HEK293 (cell line): ENCODE results near the gene CREB3.

Experiments used
- CTCF ChIA-PET: fragments of 350-600 bp; formaldehyde crosslinking; extraction: SDS; loops from one replicate; lab custom pipeline; 2021; ENCODE audit warnings: antibody characterized with exemption; lab: Yijun Ruan, JAX
- POLR2A ChIA-PET: fragments of 300-600 bp; formaldehyde crosslinking; extraction: SDS; loops from one replicate; lab custom pipeline; 2020; ENCODE audit warnings: antibody characterized with exemption, inconsistent platforms; lab: Yijun Ruan, JAX
- H3K27ac ChIP-seq: fragments of 200-500 bp; sonication (Bioruptor generic); 2 replicates; pipeline ENCODE4 v1.5.1; 2014; ENCODE audit warnings: low read depth, low read length, control low read depth, inconsistent platforms; ENCODE audit errors: extremely low read depth
- H3K36me3 ChIP-seq, 2 experiments: fragments of 200-500 bp in 1 of 2; sonication (Bioruptor generic) in 1 of 2; 1 replicate in 1 of 2; 2 replicates in 1 of 2; pipeline ENCODE4 v1.5.1; 2014 to 2017; ENCODE audit warnings: inconsistent platforms in 2 of 2, low read length in 2 of 2; ENCODE audit not compliant: control insufficient read depth in 2 of 2, insufficient read depth in 1 of 2
- H3K4me1 ChIP-seq: fragments of 200-500 bp; sonication (Bioruptor generic); 2 replicates; pipeline ENCODE4 v1.5.1; 2014; ENCODE audit warnings: mild to moderate bottlenecking, low read length, inconsistent platforms; ENCODE audit not compliant: control insufficient read depth, insufficient read depth
- H3K4me3 ChIP-seq: 2 replicates; pipeline ENCODE4 v1.5.1; 2011; ENCODE audit warnings: low read depth, mild to moderate bottlenecking, control low read depth, low read length, moderate library complexity
- H3K9me3 ChIP-seq: fragments of 200-500 bp; sonication (Bioruptor generic); 2 replicates; pipeline ENCODE4 v1.5.1; 2014; ENCODE audit warnings: low read depth, low read length, inconsistent platforms; ENCODE audit not compliant: control insufficient read depth, insufficient read depth
- BCL11B ChIP-seq: fragments of 450-650 bp; formaldehyde crosslinking; IDR thresholded peaks from 2 replicates; pipeline ENCODE4 v1.5.1; 2016; ENCODE audit warnings: low read depth, missing biosample characterization, missing genetic modification characterization
- CTCF ChIP-seq: fragments of 450-650 bp; formaldehyde crosslinking; IDR thresholded peaks from 2 replicates; pipeline ENCODE4 v1.5.1; 2016; ENCODE audit warnings: missing biosample characterization, missing genetic modification characterization
- EGR2 ChIP-seq: fragments of 450-650 bp; formaldehyde crosslinking; IDR thresholded peaks from 2 replicates; pipeline ENCODE4 v1.5.1; 2016; ENCODE audit warnings: low read depth, missing biosample characterization, missing genetic modification characterization
- GLI2 ChIP-seq: fragments of 450-650 bp; formaldehyde crosslinking; IDR thresholded peaks from 2 replicates; pipeline ENCODE4; 2017; ENCODE audit warnings: missing biosample characterization, missing genetic modification characterization, low read depth, borderline replicate concordance
- KLF17 ChIP-seq: fragments of 450-650 bp; formaldehyde crosslinking; IDR thresholded peaks from 2 replicates; pipeline ENCODE4 v1.5.1; 2016; ENCODE audit warnings: missing biosample characterization, missing genetic modification characterization
- MEIS1 ChIP-seq: sonication (generic); formaldehyde crosslinking; IDR thresholded peaks from 2 replicates; pipeline ENCODE4 v1.8.1; 2022; ENCODE audit warnings: missing genetic modification reagents, mild to moderate bottlenecking, borderline replicate concordance
- TCF7L2 ChIP-seq: IDR thresholded peaks from 2 replicates; pipeline ENCODE4 v1.6.1; 2011; ENCODE audit warnings: low read depth, mild to moderate bottlenecking, inconsistent platforms, low read length, moderate library complexity, borderline replicate concordance
- TRIM28 ChIP-seq: IDR thresholded peaks from 2 replicates; pipeline ENCODE4 v1.6.1; 2011; ENCODE audit warnings: low read length, control low read depth, borderline replicate concordance
- ZBTB1 ChIP-seq: fragments of 450-650 bp; formaldehyde crosslinking; IDR thresholded peaks from 2 replicates; pipeline ENCODE4 v1.5.1; 2016; ENCODE audit warnings: missing biosample characterization, missing genetic modification characterization
- ZBTB26 ChIP-seq: fragments of 450-650 bp; formaldehyde crosslinking; optimal IDR thresholded peaks from 2 replicates; pipeline ENCODE3; 2016; ENCODE audit warnings: missing biosample characterization, mild to moderate bottlenecking, missing genetic modification characterization
- ZFP69B ChIP-seq: fragments of 450-650 bp; formaldehyde crosslinking; IDR thresholded peaks from 2 replicates; pipeline ENCODE4 v1.5.1; 2016; ENCODE audit warnings: missing biosample characterization, missing genetic modification characterization
- ZNF10 ChIP-seq: fragments of 450-650 bp; formaldehyde crosslinking; IDR thresholded peaks from 2 replicates; pipeline ENCODE4 v1.5.1; 2017; ENCODE audit warnings: missing biosample characterization, missing genetic modification characterization
- ZNF335 ChIP-seq: fragments of 450-650 bp; formaldehyde crosslinking; conservative IDR thresholded peaks from 2 replicates; pipeline ENCODE4 v1.5.1; 2016; ENCODE audit warnings: missing biosample characterization, missing genetic modification characterization
- ZNF394 ChIP-seq: fragments of 450-650 bp; formaldehyde crosslinking; IDR thresholded peaks from 2 replicates; pipeline ENCODE4 v1.5.1; 2016; ENCODE audit warnings: missing biosample characterization, missing genetic modification characterization, mild to moderate bottlenecking, moderate library complexity, borderline replicate concordance
- ZNF426 ChIP-seq: fragments of 450-650 bp; formaldehyde crosslinking; IDR thresholded peaks from 2 replicates; pipeline ENCODE4 v1.5.1; 2017; ENCODE audit warnings: missing biosample characterization, missing genetic modification characterization, mild to moderate bottlenecking, inconsistent platforms, moderate library complexity
- ZNF514 ChIP-seq: fragments of 450-650 bp; formaldehyde crosslinking; IDR thresholded peaks from 2 replicates; pipeline ENCODE4 v1.5.1; 2016; ENCODE audit warnings: missing biosample characterization, missing genetic modification characterization
- ZNF518A ChIP-seq: fragments of 450-650 bp; formaldehyde crosslinking; conservative IDR thresholded peaks from 2 replicates; pipeline ENCODE4 v1.5.1; 2016; ENCODE audit warnings: low read depth, missing biosample characterization, missing genetic modification characterization
- ZNF555 ChIP-seq: fragments of 450-650 bp; formaldehyde crosslinking; conservative IDR thresholded peaks from 2 replicates; pipeline ENCODE4 v1.5.1; 2017; ENCODE audit warnings: missing biosample characterization, mild to moderate bottlenecking, missing genetic modification characterization, inconsistent platforms
- ZNF600 ChIP-seq: fragments of 450-650 bp; formaldehyde crosslinking; IDR thresholded peaks from 2 replicates; pipeline ENCODE4 v1.5.1; 2016; ENCODE audit warnings: missing biosample characterization, missing genetic modification characterization
- ZNF639 ChIP-seq: fragments of 450-650 bp; formaldehyde crosslinking; IDR thresholded peaks from 2 replicates; pipeline ENCODE4 v1.5.1; 2016; ENCODE audit warnings: missing biosample characterization, missing genetic modification characterization
- ZNF658 ChIP-seq: fragments of 450-650 bp; formaldehyde crosslinking; IDR thresholded peaks from 2 replicates; pipeline ENCODE4; 2016; ENCODE audit warnings: missing biosample characterization, missing genetic modification characterization
- ZNF776 ChIP-seq: fragments of 450-650 bp; formaldehyde crosslinking; IDR thresholded peaks from 2 replicates; pipeline ENCODE4 v1.5.0; 2017; ENCODE audit warnings: missing biosample characterization, missing genetic modification characterization, borderline replicate concordance
- ZNF777 ChIP-seq: fragments of 450-650 bp; formaldehyde crosslinking; IDR thresholded peaks from 2 replicates; pipeline ENCODE4 v1.5.1; 2017; ENCODE audit warnings: missing biosample characterization, missing genetic modification characterization, borderline replicate concordance
- ZSCAN30 ChIP-seq: fragments of 450-650 bp; IDR thresholded peaks from 2 replicates; pipeline ENCODE4 v1.5.1; 2018; ENCODE audit warnings: missing biosample characterization, mild to moderate bottlenecking, missing genetic modification characterization, moderate library complexity

Gene CREB3

GRCh38 chr9:35703906-35704672 lies 28.4 kb upstream of the CREB3 start:
- Histone ChIP-seq H3K36me3 (peaks cover 48 to 100% of the 10 kb centered on the region in 2 experiments), H3K9me3 (no peaks in the 10 kb centered on the region), H3K4me3 (no peak overlapping the region), H3K27ac (no peak overlapping the region), H3K4me1 (no peaks in the 10 kb centered on the region)
- POLR2A ChIA-PET, result interaction anchor here (0.6 kb wide), 1 partner anchor 1857 kb away, joined by 6 read pairs; no protein-coding TSS in a partner anchor
- CTCF ChIA-PET, result interaction anchor here (0.7 to 1.1 kb wide), 3 partner anchors 8 to 42 kb away, joined by 3 read pairs; no protein-coding TSS in a partner anchor
- no peak for TF ChIP-seq ZBTB1
- no peak for TF ChIP-seq TRIM28
- TF ChIP-seq ZNF514 (tag by site-specific recombination), result no peak
- TF ChIP-seq ZNF10, result no peak
- TF ChIP-seq TCF7L2, result no peak
- TF ChIP-seq EGR2, result no peak
- no peak for TF ChIP-seq ZNF639 (tag by site-specific recombination)
- no peak for TF ChIP-seq CTCF (tag by site-specific recombination)

GRCh38 chr9:35705372-35705771 lies 27.1 kb upstream of the CREB3 start:
- no peaks in the 10 kb centered on the region for H3K9me3 ChIP-seq
- peaks cover 41 to 94% of the 10 kb centered on the region in 2 experiments for H3K36me3 ChIP-seq
- ChIA-PET POLR2A (interaction anchor here (0.6 to 1.1 kb wide), 2 partner anchors 11 to 58 kb away, joined by 3 read pairs; no protein-coding TSS in a partner anchor), CTCF (interaction anchor here (1.0 to 1.5 kb wide), 4 partner anchors 9 to 177 kb away, joined by 3 to 6 read pairs (median 4); no protein-coding TSS in a partner anchor)
- H3K27ac ChIP-seq, result no peak overlapping the region
- no peaks in the 10 kb centered on the region for H3K4me1 ChIP-seq
- H3K4me3 ChIP-seq, result no peak overlapping the region
- TF ChIP-seq ZNF335 (tag by site-specific recombination) (no peak), ZNF555 (no peak), KLF17 (no peak), ZNF777 (no peak), ZFP69B (no peak), ZNF600 (tag by site-specific recombination) (no peak), ZNF658 (tag by site-specific recombination) (no peak), ZNF776 (no peak), ZBTB26 (tag by site-specific recombination) (no peak), MEIS1 (no peak), ZNF394 (tag by site-specific recombination) (no peak), BCL11B (tag by site-specific recombination) (no peak), ZNF426 (tag by site-specific recombination) (no peak), GLI2 (tag by site-specific recombination) (no peak), ZSCAN30 (tag by site-specific recombination) (no peak), ZNF518A (tag by site-specific recombination) (no peak)
